Stimulated activated CD8-positive, alpha-beta memory T cell treated with anti-CD3 and anti-CD28 coated beads, Interleukin-15, amount 100 ng/mL, for 4 hours (primary cell): ENCODE data around the gene SBF2.
"Not testable (repeated sequence)": the region's sequence is repeated elsewhere in the genome, so short reads cannot be mapped to it uniquely, and the experiment has no call there.

Source experiments
- DNase-seq, 2 donors: peaks; one replicate each; pipeline ENCODE4 v3.0.0-alpha.2; 2020; ENCODE audit warnings: low read depth in 2 of 2

SBF2 gene

DNA sequence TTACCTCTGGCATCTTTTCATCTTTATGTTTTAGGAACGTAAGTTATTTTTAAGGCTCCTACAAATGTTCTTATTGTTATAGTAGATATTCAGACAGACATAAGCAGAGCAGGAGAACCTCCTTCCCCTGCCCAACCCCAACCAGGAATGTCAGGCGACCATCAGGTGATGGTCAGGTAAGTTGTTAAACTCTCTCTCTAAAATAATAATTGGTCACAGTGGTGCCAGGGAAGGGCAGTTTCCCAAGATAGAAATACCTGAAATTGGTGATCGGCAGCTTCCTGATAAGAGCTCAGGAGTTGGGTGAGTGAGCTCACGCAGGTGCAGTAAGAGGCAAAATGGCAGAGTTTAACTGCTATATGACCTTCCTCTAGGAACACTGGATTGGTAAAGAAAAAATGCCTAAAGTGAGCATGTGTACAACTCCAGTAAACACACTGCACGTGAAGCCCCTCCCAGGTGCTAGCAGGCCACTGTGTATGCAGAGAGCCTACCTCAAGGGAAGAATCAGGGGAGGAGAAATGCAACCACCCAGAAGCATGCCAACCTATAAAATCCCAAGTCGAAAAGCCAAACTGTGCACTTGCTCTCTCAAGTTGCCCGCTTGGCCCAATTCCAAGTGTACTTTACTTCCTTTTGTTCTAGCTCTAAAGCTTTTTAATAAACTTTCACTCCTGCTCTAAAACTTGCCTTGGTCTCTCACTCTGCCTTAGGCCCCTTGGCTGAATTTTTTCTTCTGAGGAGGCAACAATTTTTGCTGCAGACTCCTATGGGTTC lies 273.9 kb downstream of the SBF2 start:
- no peak for DNase-seq

DNA sequence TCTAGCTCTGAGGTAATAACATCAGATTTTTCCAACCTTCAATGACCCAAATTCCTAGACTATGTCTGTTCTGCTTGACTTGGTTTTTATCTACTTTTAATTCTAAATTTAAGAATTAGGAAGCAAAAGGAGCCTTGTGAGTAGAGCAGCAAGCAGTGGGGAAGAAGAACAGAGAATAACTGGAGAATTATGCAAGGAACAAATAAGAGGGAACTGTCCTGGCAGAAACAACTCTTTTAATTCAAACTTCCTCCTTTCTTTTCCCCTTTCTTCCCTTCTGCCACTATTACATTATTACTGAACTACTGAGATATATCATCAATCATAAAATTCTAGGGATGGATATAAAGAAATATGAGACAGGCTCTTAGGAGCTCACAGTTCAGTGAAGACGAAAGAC lies 276.1 kb downstream of the SBF2 start:
- no peak for DNase-seq

DNA sequence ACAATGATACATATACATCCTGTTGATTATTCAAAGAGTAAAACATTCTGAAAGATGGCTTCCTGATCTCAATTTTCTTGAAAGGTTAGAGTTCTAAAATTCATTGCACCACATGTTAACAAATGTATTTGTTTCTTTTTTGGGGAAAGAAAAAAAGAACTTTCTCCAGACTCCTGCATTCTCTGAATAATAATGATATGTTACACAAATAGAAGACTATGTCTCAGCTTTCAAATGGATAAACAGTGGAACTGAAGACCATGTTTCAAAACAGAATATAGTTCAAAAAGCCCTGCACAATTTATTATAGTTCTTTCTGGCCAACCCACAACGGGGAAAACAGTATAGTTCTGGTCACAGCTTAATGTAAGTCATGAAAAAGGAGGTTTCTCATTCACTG lies 277.0 kb downstream of the SBF2 start:
- DNase-seq, result no peak

DNA sequence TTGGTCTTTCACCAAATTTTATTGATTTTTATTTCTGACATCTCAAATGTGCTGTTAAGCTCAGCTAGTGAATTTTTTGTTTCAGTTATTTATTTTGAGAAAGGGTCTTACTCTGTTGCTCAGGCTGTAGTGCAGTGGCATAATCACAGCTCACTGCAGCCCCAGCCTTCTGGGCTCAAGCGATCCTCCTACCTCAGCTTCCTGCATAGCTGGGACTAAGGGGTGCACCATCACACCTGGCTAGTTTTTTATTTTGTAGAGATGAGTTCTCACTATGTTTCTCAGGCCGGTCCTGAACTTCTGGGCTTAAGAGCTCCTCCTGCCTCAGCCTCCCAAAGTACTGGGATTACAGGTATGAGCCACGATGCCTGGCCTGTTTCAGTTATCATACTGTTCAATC lies 282.0 kb downstream of the SBF2 start:
- no peak for DNase-seq

DNA sequence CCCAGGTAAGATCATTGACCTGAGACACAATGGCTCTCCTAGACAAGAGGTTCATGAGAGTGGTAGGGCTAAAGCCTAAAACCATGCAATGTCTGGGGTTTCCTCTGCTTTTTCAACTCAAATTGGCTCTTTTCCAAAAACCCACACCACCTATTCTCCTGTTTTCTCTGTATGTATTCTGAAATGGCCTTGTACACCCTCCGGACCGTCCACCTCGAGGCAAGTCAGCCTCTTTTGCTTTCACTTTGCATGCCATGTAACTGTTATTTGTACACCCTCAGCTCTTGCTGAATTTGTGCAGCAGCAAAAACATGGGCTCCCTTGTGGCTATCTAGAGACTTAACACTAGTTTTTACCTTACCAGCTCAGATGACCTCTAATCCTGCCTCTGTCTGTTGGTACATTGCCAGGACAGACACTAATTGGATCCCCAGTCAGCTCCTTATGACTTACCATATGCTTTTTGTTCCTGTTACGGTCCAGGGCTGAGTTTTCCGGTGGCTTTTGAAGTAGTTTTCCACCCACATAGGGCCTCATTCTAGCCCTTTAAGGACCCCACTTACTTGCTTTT lies 288.0 kb downstream of the SBF2 start:
- no peak for DNase-seq

DNA sequence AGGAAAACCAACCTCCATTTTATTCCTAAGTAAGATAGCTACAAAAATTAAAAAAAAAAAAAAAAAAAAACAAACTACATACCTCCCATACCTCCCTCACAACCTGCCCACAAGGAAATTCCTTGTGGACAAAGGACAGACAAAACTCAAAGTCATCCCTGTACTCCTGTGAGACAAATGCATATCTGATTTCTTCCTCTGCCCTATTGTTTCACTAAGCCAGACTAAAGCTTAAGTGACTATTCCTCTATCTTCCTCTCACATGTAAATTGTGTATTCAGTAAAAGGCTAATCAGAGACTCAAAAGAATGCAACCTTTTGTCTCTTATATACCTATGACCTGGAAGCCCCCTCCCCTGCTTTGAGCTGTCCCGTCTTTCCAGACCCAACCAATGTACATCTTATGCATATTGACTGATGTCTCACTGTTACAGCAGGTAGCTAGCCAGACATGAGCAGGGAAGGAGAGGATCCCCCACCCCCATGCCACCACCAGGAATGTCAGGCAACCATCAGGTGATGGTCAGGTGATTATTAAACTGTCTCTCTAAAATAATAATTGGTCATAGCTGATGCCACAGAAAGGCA lies 289.4 kb downstream of the SBF2 start:
- no peak for DNase-seq

DNA sequence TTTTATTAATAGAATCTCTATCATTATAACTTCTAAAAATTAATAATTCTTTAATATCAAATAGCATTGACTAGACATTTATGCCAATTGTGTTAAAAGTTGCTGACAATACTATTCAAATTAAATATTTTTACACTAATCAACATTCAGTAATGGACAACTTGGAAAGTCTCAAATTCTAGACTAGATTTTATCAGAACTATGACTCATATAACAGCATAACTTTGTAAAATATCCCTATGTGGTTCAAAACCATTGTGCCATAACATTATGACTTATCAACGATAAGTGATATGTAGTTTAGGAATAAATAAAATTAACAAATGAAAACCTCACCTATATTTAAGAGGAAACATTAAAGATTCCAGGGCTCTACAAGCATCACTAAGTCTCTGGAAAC lies 291.8 kb downstream of the SBF2 start:
- no peak for DNase-seq

DNA sequence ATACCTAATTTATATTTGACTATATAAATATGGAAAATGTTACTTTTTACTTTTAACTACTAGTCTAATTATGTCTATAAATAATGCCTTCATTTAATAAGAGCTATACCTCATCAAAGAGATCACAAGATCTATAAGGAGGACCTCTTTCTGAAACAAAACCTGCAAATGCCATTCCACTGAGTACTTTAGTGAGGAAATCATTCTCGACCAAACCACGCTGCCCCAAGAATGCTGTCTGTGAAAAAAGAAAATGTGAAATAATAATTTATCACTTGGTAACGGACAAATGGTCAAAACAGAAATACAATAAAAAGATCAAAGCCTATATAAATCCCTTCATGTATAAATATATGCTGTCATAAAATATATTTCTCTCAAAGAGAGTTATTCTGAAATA lies 301.7 kb downstream of the SBF2 start:
- no peak for DNase-seq

DNA sequence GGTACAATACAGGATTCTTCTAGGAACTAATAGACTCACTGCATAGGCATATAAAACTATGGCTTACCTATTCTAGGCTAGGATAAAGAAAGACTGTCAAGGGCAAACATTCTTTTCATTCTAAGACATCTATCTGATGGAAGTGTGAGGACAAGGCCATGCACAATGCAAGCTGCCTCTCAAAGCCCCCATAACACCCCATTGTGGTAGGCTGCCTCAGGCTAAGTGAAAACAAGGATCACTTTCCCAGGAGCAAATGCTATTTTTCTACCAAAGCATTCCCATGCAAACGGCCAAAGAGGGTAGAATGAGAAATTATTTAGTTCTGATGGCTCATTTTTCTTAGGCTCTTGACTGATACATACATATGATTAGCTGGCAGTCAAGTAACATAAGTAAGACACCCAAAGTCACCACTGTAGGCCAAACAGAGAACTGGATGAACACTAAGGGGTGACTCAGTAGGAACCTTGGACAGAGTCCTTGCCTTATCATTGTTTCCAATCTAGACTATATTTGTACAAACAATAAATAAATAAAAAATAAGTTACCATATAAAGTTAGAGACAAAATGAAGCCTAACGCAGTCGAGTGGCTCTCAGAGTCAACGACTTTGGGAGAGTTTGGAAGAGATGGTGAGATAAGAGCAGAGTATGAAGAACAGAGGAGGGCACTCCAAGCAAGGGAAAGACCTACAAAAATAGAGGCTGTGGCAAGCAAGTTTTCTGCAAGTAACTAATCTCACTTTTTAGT lies 303.6 kb downstream of the SBF2 start:
- no peak for DNase-seq

DNA sequence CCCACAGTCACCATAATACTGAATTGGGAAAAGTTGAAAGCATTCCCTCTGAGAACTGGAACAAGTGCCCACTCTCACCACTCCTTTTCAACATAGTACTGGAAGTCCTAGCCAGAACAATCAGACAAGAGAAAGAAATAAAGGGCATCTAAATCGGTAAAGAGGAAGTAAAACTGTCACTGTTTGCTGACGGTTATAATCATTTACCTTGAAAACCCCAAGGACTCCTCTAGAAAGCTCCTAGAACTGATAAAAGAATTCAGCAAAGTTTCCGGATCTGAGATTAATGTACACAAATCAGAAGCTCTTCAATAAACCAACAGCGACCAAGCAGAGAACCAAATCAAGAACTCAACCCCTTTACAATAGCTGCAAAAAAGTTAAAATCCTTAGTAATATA lies 306.7 kb downstream of the SBF2 start:
- not testable (repeated sequence) for DNase-seq

DNA sequence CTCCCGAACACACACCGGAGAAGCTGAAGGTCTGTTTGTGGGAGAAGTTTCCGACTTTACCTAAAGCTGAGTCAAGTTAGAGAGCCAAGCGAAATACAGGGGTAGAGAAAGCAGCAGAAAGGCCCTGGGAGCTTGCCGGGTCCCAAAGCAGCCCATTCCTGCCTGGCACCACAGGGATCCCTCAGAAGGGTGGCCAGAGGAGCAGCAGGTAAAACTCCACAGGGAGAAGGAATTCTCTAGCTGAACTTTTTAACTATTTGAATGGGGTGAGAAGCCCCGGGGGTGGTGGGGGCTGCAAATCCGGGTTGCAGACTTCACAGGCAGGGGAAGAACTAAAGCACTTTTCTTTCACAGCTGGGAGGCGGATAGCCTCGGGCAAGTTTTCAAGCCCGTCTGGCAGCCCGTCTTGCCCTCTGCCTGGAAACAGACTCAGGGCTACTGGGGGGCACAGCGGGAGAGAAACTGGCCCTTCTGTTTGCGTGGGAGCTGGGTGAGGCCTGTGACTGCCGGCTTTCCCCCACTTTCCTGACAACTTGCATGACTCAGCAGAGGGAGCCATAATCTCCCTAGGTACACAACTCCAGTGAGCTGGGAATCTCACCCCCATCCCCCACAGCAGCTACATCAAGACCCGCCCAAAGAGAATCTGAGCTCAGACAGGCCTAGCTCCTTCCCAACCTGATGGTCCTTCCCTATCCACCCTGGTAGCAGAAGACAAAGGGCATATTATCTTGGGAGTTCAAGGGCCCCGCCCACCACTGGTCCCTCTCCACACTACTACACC lies 311.0 kb downstream of the SBF2 start:
- DNase-seq, result no peak

DNA sequence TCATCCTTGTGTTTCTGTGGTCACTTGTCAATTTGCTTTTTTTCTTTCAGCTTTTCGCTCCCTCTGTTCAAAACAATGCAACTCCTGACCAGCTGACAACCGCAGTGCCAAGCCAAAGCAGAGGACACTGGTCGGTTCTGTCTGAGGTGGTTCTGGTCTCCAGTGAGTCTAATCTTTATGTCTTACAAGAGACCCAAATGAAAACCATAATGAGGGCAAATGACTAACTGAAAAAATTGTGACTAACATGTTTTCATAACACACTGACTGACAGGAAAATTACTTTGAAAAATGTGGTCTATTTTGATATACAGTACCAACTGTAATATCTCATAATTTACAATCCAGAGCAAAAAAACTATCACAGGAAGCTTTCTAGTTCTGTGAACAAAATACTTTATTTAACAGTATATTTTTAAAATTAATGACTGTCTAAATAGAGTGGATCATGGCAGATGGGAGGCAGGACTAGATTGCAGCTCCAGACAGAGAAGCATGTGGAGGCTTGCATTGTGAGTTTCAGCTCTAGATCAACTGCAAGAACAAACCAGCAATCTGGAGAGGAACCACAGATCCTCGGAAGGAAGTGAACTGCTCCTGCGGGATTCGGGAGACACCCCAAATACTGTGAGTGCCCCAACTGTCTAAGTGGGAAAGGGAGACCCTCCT lies 311.8 kb downstream of the SBF2 start:
- DNase-seq, result no peak

DNA sequence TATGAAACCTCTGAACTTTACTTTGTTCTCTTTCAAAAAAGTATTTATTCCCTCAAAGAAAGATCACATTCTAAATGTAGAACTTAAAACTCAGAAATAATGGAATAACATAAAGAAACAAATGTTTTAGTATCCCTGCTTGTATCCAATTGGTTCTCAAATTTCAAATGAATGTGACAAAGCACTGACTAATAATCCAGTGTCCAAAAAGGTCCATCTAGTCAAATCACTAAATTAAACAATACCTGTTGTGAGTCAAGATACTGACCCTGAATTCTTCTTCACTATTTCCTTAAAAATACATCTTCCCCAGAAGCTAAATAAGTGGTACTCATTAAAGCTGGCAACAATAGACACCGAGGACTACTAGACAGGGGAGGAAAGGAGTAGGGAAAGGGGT lies 313.1 kb downstream of the SBF2 start:
- DNase-seq, result no peak

DNA sequence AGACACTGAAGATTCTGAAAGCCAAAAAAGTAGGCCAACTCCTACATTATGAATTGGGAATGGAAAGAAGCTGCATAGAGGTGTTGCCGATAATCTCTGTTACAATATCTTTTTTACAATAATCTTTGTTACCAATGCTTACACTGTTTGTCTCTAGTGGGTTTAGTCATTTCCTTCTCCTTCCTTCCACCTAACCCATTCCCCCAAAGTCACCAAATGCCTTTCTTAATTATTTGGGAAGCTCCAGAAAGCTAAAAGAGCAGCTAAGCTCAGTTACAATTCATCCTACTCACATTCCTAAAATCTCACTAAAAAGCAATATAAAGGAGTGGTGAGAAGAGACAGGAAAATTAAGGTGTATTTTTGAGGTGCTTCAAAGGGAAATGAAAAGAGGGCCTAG lies 316.5 kb downstream of the SBF2 start:
- no peak for DNase-seq

DNA sequence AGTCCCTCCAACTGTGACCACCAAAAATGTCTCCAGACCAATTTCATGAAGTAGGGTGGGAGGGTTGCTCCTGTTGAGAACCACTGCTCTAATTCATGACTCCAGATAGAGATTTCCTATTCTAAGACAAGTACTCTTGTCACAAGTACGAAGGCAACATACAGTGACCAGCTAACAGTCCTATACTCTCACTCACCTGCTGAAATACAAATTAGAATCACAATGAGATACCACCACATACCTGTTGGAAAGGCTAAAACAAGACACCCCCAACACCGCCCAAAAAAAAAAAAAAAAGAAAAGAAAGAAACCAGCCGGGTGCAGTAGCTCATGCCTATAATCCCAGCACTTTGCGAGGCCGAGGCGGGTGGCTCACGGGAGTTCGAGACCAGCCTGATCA lies 319.6 kb downstream of the SBF2 start:
- no peak for DNase-seq

DNA sequence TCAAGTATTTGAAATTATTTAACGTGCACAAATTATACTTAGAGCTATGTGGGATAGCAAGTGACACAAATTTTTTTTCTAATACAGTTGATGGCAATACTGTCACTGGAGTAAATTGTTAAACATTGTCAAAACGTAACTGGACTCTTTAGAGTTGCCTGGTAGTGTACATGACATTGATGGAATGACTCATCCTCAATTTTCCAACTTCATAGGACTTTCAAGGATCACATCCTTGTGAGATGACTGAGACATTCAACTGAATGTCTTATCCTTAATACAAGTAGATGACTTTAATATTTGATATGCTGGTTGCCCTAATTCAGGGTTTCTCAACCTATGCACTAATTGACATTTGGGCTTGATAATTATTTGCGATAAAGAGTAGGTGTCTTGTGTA lies 320.1 kb downstream of the SBF2 start:
- DNase-seq, result no peak

DNA sequence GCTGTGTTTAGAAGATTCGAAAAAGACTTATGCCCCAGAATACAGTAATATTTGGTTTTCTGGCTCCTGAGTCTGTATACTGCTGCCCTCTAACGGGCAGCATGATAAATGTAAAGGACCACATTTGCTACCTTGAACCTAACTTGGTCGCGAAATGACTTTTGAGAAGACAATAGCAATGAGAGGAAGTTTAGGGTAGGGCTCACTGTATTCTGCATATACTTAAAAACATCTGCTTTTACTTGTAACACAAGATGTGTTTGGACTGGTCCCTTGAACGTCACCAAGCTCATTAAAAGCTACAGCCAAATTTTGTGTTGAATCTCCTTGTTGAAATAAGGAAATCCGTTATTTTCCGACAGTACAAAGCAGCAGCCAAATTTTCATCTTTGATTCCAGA lies 321.0 kb downstream of the SBF2 start:
- no peak for DNase-seq

DNA sequence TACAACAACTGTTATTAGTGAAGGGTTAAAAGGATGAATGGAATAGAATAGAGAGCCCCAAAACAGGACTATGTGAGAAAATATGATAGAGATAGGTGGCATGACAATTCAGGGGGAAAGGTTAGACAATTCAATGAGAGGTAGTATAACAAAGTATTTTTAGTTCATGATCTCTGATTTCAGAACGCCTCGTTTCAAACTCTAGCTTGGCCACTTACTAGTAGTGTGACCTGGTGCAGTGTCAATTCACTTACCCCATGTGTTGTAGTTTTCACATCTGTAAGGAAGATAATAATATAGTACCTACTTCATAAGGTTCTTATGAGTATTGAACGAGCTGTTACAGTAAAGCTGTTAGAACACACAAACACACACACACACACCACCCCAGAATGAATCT lies 322.1 kb downstream of the SBF2 start:
- DNase-seq, result no peak

DNA sequence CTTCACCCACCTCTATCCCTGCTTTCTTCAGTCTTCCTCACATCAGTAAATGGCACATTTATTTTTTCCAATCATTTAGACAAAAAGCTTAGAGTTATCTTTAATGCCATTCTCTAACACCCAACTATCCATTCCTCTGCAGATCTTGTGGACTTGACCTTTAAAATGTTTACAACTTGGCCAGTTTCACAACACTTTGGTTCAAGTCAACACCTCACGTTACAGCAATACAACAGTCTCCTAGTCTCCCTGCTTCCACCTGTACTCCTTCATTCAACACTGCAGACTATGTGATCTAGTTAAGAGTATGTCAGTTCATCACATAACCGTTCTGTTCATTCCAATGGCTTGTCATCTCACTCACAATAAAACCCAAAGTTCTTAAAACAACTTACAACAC lies 325.0 kb downstream of the SBF2 start:
- no peak for DNase-seq

DNA sequence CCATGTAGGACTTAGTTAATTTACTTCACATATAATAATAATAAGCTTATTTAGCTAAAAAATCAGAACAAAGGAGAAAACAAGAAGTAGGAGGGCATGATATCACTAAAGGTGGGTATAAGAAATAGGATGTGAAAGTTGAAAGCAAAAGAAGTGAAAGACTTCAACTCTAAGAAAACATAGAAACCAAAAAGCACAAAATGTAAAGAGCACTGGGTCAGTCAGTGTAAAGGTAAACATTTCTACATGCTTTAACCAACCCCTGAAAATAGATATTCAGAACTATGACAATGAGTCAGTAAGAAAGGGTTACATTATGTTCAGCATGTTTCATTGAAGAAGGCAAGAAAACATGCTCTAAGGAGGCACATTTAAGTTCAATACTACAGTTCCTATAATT lies 331.3 kb downstream of the SBF2 start:
- no peak for DNase-seq

DNA sequence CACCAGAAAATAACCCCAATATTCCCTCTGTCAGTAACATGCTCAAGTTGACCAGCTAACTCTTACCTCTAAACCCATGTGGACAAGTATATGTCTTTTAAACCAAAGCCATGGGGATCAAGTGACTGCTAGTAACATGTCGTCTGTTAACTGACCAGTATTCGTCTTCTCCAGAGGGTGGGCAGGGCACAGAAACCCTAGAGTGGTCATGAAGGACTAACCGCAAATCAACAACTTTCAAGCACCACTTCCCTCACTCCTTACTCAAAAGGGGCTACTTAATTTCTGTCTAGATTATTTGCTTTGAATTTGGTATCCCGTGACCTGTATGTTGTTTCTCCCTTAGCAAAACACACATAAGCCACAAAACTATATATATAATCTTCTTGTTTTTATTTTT lies 336.9 kb downstream of the SBF2 start:
- DNase-seq, result no peak
